Activated T-helper 9 cell treated with anti-CD3 and anti-CD28 coated beads, Interleukin-2, amount 50 U/mL, for 16 hours (primary cell): Measurements from ENCODE around the gene CNTN4.

Experiments
- DNase-seq: peaks from one replicate; pipeline ENCODE4 v3.0.0-alpha.2; 2020; ENCODE audit warnings: low read depth

CNTN4 gene

DNA sequence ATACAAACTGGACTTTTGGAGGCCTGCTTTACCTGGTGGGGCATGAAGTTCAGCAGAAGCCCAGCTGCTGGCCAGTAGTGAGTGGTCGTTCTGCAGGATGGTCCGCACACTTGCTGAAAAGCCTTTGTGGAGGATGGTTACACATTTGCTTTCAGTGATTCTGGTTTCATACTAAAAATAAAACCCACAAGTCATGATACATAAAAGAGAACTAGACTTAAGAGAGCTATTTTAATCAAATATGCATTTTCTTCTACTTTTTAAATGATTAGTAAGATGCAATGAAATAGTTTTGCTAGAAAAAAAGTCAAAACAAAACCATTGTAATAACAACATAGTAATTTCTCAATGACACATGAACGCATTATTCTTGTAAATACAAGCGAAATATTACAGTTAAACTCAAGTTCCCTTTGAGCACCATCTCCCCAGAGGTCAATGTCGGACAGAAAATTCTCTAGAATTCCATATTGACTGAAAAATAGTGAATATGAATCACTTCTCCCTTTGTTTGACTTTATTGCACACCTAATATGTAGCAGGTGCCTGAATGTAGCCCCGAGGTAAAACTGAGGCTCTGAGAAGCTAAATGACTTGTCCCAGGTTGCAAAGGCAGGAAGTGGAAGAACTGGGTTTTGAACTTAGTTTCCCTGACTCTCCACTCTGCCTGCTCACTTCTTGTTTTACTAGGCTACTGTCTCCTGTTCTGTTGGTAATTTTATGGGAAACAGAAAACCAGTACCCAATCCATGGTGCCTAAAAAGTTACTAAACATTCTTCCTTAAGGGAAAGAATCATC is 1003.2 kb downstream of the CNTN4 start:
- no peak for DNase-seq

- no peak for DNase-seq
These were observed 1004.1 kb downstream of the CNTN4 start for GRCh38 chr3:3102751-3103150.

GRCh38 chr3:3105246-3105645 is 1006.6 kb downstream of the CNTN4 start:
- DNase-seq, result no peak

DNA sequence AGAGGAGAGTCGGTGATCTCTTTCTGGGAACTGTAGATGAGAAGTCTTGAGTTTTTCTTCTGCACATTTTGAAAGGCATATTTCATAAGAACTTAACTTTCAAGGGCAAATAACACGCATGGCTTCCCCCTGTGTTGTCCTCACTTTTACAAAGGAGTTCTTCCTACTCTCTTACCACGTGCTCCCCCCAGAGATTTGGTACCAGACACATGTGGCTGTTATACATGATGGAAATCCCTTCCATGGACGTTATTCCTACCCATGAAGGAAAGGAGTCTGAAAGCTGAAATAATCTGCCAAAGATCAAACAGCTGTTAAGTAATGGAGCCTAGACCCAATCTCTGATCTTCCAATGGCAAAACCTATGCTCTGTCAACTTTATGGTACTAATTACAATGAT is 1007.1 kb downstream of the CNTN4 start:
- DNase-seq, result no peak

DNA sequence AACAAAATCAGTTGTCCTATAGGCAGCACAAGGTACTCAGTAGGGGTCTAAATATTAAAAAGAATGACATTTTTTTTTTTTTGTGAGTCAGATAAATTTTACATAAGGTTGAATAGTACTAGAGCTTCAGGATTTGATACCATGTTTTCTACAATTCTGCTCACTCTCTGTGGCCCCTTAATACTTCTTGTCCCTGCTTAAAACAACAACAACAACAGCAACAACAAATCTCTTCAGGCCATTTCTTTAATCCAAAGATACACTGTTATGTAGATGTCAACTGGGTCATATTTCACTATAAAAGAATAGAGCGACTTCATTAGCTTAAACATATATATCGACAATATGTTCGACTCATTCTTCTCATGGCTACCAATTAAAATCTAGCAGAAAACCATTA is 1008.5 kb downstream of the CNTN4 start:
- DNase-seq, result no peak
